Gastroesophageal sphincter (tissue), 3 donors: Measurements from ENCODE around the gene DHDH.

Experiments used
- EP300 ChIP-seq: sonication (generic); formaldehyde crosslinking; IDR thresholded peaks from one replicate; pipeline ENCODE4 v1.6.1; 2017; ENCODE audit warnings: antibody characterized with exemption, mild to moderate bottlenecking
- POLR2A ChIP-seq, 2 donors: fragments of 450-650 bp; IDR thresholded peaks; one replicate each; pipeline ENCODE4 v1.6.1; 2017; ENCODE audit warnings: antibody characterized with exemption in 2 of 2, mild to moderate bottlenecking in 2 of 2, moderate library complexity in 1 of 2
- POLR2AphosphoS5 ChIP-seq: sonication (generic); formaldehyde crosslinking; IDR thresholded peaks from one replicate; pipeline ENCODE4 v1.6.1; 2017; ENCODE audit warnings: antibody characterized with exemption
- TF ChIP-seq, protein P1 (sequence below), 4 experiments: fragments of 200-600 bp in 2 of 4; fragments of 450-650 bp in 2 of 4; sonication (generic) in 1 of 4; IDR thresholded peaks; one replicate each; pipeline ENCODE4 v1.5.1; 2017 to 2019; ENCODE audit warnings: antibody characterized with exemption in 4 of 4, mild to moderate bottlenecking in 2 of 4, moderate library complexity in 2 of 4

- TF ChIP-seq EP300, result no peak
- no peak for TF ChIP-seq POLR2AphosphoS5
- TF ChIP-seq, protein P1, sequence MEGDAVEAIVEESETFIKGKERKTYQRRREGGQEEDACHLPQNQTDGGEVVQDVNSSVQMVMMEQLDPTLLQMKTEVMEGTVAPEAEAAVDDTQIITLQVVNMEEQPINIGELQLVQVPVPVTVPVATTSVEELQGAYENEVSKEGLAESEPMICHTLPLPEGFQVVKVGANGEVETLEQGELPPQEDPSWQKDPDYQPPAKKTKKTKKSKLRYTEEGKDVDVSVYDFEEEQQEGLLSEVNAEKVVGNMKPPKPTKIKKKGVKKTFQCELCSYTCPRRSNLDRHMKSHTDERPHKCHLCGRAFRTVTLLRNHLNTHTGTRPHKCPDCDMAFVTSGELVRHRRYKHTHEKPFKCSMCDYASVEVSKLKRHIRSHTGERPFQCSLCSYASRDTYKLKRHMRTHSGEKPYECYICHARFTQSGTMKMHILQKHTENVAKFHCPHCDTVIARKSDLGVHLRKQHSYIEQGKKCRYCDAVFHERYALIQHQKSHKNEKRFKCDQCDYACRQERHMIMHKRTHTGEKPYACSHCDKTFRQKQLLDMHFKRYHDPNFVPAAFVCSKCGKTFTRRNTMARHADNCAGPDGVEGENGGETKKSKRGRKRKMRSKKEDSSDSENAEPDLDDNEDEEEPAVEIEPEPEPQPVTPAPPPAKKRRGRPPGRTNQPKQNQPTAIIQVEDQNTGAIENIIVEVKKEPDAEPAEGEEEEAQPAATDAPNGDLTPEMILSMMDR (IDR thresholded peaks at IDR 0.05), result no peak
- no peak for TF ChIP-seq POLR2A (IDR thresholded peaks at IDR 0.05)
Observed at GRCh38 chr19:48961051-48961649, 27.7 kb downstream of the DHDH start.
